ENCODE measurements around the gene BTG1.

Gene BTG1

DNA sequence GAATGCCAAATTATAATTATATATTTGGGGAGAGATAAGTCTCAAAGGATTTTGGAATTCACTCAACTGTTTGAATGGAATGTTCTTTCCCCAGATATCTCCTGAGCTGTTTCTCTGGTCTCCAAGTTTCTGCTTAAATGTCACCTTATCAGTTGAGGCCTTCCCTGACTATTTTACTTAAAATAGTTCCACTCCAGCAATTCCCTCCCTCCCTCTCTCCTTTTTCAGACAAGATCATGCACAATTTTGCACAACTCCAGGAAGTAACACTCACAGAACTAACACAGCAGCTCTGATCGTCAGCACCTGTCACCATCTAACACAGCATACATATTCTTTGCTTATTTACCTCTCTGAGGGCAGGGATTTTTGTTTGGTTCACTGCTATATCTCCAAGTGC lies 12.5 kb downstream of the BTG1 start:
- no peak for DNase-seq

DNA sequence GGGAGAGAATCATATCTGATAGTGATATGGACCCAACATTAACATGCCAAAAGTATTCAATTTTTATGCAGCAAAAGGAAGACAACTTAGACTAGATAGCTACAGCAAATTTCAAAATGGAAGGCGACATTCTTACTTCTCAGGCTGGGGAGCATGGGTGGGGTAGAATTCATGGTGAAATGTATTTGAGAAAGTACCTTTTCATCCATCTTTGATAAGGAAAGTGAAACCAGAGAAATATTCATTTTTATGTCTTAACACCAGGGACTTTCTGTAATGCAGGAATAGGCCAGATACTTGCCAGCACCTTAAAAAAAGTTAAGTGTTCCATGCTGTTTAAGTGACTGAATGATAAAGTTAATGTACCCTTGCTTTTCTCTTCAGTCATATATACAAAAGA lies 13.4 kb downstream of the BTG1 start:
- no peak for DNase-seq

DNA sequence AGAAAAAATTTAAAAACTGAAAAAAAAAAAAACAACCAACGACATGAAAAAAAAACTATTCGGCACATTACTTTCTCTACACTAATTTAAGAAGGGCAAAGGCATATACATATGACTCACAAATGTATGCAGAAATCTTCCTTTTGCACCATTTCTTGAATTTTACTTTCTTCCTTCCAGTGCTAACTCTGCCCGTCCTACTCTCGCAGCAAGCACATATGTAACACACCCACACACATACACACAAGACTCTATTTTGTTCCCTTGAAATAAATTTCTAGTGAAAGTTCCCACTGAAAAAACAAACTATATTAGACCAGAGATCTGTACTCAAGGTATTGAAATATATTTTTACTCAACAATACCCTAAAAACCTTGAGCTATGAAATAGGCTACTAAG lies 14.6 kb downstream of the BTG1 start:
- no peak for DNase-seq

DNA sequence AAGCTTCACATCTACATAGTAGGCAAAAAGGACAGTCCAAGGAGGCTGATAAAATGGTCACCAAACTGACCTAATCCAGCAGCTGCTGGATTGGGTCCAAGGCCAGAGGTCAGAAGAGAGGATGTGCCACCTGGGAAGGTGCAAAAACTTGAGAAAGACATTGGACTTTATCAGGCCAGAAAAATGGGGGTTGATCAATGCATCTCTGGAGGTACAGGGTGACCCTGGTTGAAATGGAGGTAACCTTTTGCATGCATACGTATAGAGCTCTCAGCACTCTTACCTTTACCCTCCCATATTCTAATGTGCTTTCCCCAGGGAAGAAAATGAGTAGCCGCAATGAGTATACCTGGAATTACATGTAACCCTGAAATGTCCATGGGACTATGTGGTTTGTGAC lies 16.0 kb downstream of the BTG1 start:
- DNase-seq, result no peak

DNA sequence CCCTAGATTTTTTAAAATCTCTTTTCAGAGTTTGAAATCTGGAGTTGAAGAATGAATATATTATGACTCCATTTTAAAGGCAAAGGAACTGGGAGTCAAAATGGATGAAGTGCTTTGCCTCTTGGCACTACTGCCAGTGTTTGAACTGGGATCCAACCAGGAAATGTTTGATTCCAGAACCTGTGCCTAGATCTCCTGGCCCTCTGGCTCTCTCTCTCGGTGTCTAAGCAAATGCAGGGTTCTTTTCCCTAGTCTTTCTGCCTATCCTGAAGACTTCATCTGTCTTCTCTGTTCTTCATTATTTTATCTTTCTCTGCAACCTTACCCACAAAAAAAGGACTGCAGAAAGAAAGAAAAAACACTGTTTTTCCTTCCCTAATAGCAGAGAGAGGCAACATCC lies 17.0 kb downstream of the BTG1 start:
- no peak for DNase-seq

DNA sequence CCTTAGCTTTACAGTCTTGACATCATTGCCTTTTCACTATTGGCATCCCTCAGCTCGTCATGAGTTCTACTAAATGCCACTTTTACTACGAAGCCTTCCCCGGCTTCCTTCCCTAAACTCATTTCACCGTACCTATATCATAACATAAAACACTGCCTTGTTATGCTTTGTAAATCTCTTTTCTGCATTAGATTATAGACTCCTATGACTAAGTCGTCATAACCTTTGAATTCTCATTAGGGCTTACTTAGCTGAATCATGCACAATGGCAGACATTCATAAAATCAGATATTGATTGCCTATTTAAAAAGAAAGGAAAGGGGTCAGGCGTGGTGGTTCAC lies 21.0 kb downstream of the BTG1 start:
- no peak for DNase-seq

DNA sequence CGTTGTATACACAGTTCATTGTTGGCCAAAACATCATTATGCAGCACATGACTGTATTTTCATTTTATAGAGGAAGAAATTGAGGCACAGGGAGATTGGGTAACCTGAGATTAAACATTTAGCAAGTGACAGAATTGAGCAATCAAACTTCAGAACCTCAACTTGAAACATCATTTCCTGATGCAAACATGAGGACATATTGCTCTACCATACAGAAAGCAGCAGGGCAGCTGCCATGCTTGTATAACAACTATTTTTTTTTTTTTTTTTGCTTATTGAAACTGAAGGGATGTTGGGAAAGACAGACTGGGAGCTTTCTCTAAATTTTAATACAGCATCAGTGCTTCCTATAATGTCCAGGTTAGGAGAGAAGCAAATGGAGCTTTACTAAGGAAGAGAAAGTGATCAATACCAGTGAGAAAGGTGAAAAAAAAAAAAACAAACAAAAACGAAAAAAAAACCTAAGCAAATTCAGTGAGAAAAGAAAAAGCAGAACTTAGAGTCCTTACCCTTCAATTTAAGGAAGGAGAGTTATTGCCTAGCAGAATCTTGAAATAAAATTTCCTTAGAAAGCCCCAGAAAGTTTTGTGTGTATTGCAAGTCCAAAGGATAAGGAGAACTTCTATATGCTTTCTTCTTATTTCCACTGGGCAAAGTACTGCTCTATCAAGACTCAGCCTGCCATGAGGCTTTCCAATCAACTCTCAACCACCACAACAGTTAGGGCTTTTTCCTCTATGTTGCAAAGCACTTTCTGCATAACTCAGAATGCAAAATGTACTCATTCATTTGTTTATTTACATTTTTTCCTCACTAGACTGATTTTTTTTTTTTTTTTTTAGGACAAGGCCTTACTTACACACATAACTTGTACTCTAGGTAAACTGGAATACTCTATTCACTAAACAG lies 21.6 kb downstream of the BTG1 start:
- no peak for DNase-seq

DNA sequence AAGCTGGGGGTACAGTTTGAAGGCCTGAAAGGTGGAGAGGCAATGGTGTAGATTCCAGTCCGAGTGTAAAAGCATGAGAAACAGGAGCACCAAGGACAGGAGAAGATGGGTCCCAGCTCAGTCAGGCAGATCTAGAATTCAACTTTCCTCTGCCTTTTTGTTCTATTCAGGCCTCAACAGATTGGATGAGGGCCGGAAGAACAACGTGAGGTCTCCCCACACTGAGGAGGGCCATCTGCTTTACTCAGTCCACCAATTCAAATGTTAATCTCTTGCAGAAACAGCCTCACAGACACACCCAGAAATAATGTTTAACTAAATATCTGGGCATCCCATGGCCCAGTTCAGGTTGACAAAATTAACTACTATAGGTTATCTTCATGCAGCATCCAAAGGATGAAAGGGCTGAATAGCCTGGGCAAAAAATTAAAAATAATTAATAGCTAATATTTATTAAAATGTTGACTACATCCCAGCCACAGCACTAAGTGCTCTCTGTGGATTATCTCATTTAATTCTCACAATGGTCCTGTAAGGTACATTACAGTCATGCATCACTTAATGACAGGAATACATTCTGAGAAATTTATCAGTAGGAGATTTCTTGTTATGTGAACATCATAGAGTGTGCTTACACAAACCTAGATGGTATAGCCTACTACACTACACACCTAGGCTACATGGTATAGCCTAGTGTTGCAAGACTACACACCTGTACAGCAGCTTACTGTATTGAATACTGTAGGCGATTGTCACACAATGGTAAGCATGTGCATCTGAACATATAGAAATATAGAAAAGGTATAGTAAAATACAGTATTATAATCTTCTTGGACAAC lies 22.5 kb downstream of the BTG1 start:
- no peak for DNase-seq

DNA sequence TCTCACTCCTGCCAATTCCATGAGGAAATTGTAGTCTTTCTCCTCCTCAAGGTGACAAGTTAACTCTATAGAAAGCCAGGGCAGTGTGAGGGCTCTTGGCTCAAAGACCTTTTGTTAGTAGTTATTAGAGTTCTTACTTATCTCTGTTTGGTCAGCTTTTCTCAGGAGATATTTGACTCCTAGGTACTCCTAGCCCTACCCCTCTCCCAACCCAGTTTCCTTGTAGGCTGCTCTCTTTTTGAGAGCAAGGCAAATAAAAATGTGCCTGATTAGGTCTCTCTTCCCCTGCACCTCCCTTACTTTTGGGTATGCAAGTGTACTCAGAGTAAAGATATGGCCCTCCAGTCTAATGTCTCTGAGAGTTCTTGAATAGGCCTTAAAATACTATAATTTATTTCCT lies 23.8 kb downstream of the BTG1 start:
- no peak for DNase-seq

DNA sequence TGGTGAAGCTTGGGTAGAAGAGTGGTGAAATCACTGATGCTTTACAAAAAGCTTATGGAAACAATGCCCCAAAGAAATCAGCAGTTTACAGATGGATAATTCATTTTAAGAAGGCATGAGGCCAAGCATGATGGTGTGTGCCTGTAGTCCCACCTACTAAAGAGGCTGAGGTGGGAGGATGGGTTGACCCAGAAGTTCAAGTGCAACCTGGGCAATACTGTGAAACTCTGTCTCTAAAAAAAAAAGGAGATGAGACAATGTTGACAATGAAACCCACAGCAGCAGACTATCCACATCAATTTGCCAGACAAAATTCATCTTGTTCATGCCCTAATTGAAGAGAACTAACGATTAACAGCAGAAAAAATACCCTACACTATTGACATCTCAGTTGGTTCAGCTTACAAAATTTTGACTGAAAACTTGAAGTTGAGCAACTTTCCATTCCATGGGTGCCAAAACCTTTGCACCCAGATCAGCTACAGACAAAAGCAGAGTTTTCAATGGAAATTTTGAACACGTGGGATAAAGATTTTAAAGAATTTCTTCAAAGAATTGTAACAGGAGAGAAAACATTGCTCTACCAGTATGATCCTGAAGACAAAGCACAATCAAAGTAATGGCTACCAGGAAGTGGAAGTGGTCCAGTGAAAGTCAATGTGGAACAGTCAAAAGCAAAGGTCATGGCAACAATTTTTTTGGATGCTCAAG lies 26.7 kb downstream of the BTG1 start:
- no peak for DNase-seq

DNA sequence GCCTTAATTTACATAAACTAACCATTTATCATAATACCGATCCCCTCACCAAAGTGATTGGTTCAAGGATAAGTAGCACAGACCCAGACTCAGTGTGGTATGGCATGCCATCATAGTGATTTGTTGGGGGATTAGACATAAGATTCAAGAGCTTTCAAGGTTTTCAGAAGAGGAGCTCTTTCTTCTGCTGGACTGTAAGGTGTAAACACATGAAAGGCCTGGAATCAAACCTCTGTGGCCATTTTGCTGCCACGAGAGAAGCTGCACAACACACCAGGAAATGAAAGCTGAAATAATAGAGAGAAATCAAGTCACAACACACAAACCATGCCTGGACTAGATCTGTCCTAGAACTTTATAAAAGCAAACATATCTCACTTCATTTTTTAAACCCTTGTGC lies 30.8 kb downstream of the BTG1 start:
- DNase-seq, result no peak

DNA sequence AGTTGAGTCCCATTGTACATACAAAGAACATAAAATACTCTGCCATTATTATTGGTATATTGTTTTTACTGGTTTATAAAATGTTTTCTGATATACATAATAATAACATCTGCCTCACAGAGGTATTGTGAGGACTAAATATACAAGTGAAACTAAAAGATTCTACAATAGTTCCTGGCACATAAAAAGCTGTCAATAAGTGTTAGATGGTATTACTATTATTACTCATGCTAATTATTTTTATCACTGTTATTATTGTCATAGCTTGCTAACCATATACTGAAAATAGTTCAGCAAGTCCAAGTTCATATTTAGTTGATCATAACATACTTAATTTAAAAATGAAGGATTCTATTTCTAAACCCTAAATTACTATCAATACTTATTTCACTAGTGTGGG lies 34.4 kb downstream of the BTG1 start:
- no peak for DNase-seq

DNA sequence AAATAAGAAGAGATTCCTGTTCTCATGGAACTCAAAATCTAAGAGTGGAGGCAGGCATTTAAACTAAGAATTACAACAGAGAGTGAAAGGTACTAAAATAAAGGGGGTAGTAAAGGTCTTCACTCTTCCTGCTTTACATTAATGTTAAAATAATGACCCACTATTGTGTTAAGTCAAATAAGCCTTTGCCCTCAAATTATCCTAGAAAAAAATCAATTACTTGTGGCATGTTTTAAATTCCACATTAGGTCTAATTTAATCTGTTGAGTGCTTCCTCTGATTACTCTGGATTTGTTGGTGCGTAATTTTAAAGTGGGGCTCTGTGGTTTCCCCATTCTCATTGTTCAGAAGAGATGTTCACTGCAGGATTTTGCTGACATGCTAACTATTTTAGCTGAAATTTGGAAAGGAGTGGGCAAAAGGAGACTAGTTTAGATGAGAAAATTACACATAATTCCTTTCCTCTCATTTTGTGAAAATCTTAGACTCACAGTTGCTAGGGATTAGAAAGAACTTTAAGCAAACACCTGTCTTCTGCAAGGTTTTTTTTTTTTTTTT lies 35.5 kb downstream of the BTG1 start:
- no peak for DNase-seq

DNA sequence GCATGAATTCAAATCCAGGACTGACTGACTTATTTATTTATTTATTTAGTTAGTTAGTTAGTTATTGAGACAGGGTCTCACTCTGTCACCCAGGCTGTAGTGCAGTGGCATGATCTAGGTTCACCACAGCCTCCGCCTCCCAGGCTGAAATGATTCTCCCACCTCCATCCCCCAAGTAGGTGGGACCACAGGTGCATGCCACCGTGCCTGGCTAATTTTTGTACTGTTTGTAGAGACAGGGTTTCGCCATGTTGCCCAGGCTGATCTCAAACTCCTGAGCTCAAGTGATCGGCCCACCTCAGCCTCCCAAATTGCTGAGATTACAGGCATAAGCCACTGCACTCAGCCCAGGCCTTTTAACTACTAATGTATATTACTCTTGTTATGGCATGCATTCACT lies 36.0 kb downstream of the BTG1 start:
- no peak for DNase-seq

DNA sequence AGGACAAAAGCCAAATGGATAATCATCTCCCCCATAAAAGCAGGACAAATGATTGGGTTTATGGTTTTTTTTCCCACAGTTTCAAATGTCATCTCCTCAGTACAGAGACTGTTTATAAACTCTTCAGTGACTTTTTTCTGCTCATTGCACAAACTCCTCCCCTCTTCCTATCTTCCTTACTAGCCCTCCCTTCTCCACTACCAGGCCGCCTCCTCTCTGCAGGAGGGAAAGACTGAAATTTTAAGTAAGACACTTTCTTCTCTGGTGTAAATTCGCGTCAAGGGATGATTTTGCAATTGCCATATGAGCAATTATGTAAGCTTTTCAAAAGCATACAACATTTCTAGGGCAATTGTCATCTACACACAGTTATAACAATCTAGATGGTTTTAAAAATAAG lies 37.0 kb downstream of the BTG1 start:
- DNase-seq, result peak; percentile 74

DNA sequence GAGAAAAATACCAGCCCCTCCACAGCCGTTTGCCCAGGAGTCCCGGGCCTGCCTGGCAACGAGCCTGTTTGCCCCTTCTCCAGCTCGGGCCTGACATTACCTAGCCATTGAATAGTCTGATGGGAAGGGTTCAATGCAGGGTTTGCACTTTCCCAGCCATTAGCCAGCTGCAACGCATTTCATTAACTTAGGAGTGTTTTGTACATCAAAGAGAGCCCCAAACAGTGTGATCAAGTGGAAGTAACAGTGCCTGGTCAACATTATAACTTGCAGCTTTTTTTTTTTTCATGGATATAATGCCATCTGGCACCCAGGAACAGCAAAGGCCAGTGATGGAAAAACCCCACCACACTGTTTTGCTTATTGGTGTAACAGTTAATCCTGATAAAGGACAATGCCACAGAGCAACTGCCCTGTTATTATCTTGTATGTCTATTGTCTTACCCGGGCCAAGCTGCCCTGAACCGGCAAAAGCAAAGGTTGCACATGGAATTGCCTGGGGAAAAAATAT lies 38.0 kb downstream of the BTG1 start:
- no peak for DNase-seq

DNA sequence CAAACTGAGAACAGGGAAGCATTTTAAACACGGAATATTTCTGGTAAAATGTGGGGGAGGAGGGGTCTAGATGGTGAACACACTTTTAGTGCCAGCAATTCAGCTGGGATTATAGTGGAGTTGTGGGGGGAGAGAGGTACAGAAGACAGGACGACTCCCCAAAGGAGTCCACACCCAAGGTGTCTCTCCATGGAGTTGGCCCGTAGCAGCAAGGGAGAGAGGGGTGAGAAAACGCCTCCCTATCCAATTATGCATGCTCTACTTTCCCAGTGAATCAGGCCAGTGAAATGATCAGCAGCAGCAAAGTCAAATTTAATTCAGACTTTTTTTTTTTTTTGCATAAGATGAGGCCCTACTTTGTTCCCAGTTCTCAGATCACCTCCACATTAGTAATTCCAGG lies 38.6 kb downstream of the BTG1 start:
- no peak for DNase-seq

DNA sequence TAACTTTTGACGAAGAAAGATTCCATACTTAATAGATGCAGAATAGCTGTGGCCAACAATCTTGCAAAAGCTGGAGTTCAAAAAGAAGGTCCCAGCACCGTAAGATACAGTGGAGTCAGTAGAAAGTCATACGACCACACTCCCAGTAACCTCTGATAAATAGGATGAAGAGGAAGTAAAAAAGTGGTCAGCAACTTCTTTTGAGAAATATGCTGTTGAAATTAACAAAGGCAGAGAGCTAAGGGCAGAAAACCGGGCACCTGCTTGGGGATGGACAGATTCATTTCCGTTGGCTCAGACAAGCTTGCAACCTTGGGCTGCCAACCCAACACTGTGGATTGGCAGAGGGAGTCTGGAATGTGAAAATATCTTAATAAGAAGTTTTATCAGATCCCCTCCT lies 40.0 kb downstream of the BTG1 start:
- DNase-seq, result no peak

DNA sequence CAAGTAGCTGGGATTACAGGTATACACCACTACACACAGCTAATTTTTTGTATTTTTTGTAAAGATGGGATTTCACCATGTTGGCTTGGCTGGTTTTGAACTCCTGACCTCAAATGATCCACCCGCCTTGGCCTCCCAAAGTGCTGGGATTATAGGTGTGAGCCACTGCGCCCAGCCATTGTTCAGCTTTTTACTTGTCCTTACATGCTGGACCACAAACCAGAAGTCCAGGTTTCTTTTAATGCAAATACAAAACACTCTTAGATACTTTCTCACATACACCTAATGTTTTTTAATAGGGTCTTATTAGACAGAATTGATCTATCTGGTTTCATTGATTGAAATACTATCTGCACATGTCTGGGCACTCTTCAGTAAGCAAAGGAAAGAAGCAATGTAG lies 40.5 kb downstream of the BTG1 start:
- DNase-seq, result no peak

DNA sequence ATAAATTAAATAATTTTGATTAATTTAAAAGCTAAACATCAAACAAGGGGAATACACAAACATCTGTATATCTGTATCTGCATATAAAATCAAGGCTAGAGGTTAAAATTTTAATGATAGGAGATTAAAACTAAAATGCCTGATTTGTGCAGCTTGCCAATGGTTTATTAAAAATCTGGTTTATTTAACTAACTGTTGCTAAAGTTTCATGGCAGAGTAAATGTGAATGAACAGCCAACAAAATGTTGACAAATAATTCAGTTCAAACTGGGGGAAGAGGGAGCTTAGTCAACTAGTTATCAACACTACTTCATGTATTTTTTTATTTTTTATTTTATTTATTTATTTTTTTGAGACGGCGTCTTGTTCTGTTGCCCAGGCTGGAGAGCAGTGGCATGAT lies 43.0 kb downstream of the BTG1 start:
- DNase-seq, result no peak

DNA sequence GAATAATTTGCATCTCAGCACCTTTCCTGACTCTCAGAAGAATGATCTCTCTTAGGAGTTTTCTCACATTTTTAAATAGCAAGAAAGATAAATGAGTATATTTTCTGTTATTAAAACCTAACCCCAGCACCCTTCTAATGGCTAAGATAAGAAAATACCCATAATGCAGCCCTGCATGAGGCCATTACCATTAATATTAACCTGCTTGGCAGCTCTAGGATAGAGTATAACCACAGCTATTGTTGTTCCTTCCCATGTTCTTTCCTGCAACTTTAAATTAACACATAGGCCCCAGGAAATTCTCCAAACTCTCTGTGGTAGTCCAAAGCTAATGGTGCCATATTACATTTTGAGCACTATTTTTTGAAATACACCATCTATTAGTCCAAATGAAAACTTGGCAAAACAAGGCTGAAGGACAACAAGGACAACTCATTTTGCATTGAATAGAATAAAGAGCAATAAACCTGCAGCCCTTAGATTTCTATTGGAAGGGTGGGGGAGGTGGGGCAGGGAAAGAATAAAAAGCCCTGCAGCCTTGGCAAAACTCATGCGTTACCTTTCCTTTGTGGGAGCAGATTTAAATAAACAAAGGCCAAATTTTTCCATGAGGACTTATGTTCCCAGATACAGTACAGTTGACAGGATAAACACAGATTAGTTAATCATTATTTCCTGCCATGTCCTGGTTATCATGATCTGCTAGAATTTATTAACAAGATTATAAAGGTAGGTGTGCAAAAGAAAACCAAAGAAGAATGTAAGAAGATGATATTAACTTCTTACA lies 46.9 kb downstream of the BTG1 start:
- DNase-seq, result no peak

Data from fibroblast of skin of back (primary cell).